ENCODE results near the gene CD99.
"Not testable (repeated sequence)": the region's sequence is repeated elsewhere in the genome, so short reads cannot be mapped to it uniquely, and the experiment has no call there.

CD99 gene

DNA sequence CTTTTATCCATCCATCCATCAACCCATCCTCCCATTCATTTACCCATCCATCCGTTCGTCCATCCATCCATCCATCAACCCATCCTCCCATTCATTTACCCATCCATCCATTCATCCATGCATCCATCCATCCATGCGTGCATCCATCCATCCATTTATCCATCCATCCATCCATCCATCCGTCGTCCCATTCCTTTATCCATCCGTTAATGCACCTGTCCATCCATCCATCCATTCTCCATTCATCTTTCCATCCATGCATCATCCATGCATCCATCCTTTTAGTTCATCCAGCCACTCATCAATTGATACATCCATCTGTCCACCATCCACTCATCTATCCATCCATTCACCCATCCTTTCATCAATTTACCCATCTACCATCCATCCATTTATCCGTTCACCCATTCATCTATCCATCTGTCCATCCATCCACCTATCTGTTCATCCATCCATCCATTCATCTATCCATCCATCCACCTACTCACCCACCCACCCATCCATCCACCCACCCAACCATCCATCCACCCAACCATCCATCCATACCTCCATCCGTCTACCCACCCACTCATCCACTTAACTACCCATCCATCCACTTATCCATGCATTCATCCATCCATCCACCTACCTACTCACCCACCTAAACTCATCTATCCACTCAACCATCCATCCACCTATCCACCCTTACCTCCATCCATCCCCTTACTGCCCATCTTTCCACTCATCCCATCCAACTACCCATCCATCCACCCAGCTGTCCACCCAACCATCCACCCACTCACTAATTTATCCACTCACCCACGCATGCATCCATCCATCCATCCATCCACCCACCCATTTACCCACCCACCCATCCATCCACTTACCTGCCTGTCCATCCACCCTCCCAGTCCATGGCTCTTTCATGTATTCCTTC, 9.6 kb downstream of the CD99 start:
- DNase-seq, result no peak

GRCh38 chrX:2701600-2701999, 10.5 kb downstream of the CD99 start:
- no peak for DNase-seq

GRCh38 chrX:2703991-2704369, 12.9 kb downstream of the CD99 start:
- no peak for DNase-seq

DNA sequence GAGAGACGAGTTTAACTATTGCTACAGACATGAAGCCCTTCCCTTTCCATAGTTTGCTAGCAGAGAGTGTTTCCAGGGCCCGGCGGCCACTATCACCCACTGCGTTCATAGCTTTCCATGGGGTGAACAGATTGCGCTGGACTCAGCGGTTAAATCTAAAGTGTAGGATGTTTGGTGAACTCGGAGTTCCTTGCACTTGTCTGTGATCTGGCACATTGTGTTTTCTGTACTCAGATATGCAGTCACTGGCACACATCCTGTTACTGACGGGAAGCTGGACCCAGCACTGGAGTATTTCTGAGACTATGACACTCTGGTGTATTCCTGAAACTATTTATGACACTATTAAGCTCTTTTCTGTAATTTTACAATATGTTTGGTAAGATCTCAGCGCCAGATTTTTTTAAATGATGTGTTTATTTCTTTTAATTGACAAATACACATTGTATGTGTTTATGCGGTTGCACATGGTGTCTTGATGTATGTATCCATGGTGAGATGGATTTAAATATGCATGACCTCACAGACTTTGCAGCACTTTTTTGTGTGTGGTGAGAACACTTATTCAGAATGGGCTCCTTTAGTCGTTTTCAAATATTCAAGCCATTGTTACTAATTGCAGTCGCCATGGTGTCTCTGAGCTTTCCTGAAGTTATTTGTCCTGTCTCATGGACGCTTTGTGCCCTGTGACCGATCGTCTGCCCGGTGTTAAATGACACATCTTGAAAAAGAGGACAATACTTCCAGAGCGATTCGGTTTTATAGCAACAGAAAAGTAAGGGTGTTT, 14.1 kb downstream of the CD99 start:
- DNase-seq, result no peak

DNA sequence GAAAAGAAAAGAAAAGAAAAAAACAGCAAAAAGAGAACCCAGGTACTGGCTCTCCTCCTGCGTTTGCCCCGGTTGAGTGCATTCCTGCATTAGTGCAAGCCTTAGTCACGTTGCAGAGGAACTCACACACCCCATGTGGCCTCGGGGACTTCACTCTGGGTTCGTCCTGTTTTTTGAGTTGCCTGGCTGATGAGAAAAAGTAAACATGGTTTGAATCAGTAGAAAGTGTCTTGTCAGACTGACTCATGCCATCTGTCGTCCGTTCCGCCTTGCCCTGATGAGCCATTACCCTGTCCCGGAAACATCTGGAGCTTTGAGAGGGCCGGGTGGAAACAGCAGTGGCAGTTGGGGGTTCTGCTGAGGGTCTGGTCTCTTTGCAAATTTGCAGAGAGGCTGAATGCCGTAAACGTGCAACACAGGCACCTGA, 16.3 kb downstream of the CD99 start:
- DNase-seq, result no peak

GRCh38 chrX:2708021-2708420, 16.9 kb downstream of the CD99 start:
- DNase-seq, result no peak

- DNase-seq, result no peak
These were observed 17.6 kb downstream of the CD99 start for GRCh38 chrX:2708592-2709188.

DNA sequence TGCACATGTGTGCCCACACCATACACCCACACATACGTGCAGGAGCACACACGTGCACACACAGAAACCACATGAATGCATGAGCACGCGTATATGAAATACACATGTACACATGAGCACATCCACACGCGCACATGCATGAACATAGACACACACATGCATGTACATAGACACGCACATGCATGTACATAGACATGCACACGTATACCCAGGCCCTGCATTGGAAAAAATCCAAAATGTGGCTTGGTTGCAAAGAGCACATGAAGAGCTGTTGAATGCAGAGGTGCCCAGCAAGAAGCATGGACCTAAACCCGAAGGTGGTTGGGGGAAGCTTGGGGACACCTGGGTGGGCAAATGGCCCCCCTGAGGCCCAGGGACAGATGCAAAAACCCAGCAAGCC, 18.5 kb downstream of the CD99 start:
- DNase-seq, result no peak

GRCh38 chrX:2710041-2710840, 19.1 kb downstream of the CD99 start:
- DNase-seq, result no peak

GRCh38 chrX:2711441-2711840, 20.3 kb downstream of the CD99 start:
- DNase-seq, result no peak

- DNase-seq, result no peak
These were observed 21.3 kb downstream of the CD99 start for GRCh38 chrX:2712428-2712827.

DNA sequence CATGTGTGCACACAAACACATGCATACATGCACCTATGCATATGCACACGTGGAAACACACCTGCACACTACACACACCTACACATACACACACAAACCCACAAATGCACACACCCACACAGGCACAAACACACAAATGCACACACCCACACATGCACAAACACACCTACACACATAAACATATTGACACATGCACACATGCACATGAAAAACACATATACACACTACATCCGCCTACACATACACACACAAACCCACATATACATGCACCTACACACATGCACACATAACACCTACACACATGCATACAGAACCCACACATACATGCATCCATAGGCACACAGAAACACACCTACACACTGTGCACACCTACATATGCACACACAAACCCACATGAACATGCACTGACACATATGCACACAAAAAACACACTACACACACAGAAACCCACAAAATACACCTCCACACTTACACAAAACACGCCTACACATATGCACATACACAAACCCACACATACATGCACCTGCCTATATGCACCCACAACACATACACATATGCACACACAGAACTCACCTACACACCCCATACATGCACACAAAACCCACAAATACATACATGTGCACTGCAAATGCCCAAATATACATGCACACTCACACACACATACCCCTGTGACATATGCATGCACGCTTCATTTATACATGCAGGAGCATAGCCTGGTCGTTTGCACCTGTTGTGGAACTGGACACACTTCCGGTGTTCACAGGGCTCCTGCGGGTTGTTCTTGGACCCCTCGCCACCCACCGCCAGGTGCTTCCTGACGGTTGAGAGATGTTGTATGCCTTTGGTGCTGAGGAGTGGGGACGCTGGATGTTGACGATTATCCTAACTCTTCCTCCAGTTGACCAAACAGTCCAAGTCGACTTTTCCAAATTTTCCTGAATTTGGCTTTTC, 22.1 kb downstream of the CD99 start:
- no peak for DNase-seq

DNA sequence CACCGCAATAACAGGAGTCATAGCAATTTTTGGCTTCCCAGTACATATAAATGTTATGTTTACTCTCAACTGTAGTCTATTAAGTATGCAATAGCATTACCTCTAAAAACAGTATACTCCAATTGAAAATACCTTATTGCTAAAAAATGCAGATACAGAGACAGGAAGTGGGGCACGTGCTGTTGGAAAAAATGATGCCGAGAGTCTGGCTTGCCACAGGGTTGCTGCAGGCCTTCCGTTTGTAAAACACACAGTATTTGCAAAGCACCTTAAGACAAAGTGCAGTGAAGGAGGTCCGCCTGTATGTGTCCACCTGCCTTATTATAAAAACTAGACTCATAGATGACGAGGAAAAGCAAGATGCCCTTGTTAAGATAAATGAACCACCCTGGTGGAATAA, 23.5 kb downstream of the CD99 start:
- no peak for DNase-seq

- no peak for DNase-seq
These were observed 24.0 kb downstream of the CD99 start for GRCh38 chrX:2715066-2715600.

DNA sequence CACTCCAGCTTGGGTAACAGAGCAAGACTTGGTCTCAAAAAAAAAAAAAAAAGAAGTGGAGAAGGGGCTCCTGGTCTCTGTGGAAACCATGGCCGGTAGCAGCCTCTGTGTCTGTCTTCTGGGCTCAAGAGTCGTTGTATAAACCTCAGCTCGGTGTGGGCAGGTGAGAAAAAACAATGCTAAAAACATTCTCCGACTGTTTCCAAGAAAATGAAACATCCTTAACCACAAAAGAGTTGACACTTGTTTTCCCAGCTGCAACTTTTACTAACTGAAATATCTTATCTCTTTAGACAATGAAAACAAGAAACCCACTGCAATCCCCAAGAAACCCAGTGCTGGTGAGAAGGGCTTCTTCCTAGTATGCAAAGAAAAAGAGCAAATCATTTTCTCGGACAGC, 26.2 kb downstream of the CD99 start:
- no peak for DNase-seq

DNA sequence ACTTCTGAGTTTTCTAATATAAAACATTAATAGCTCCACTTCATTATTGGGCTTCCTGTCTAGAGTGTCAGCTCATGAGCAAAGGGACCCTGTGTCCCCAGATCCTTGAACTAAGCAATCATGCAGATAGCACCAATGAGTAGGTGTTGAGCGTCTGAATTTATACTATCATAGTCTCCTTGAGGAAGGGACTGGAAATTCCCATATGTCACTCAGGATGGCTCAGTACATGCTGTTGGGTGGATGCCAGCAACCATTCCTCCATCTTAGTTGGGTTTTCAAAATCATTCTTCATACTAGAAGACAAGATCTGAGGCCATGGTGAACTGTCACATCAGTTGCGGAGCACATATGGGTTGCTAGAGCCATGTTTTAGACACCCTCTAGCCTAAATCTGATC, 27.7 kb downstream of the CD99 start:
- DNase-seq, result no peak

GRCh38 chrX:2719774-2720447, 28.8 kb downstream of the CD99 start:
- DNase-seq, result no peak

- DNase-seq, result no peak
These were observed 32.3 kb downstream of the CD99 start for GRCh38 chrX:2723286-2723879.

- not testable (repeated sequence) for DNase-seq
These were observed 36.2 kb downstream of the CD99 start for GRCh38 chrX:2727264-2727663.

DNA sequence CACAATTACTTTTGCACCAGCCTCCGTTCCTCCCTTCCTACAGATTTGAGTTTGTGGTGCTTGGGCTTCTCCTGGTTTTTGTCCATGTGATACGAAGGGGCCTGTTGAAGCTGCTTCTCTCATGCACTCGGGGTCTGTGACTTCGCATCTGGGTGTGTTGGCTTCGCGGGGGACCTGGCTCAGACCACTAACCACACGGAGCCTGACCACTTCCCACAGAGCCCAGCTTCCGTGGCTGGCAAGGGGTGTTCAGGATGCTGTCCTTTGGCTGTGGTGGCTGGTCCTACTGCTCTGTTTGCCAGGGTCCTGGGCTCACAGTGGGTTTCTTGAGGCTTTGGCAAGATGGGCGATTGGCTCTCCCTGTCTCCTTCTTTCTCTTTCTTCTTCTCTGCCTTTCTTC, 41.0 kb downstream of the CD99 start:
- no peak for DNase-seq

Measured in DMS153 (cell line).